Effector memory CD4-positive, alpha-beta T cell (primary cell): ENCODE measurements around the gene CDC14B.

Source experiments
- DNase-seq, 3 donors: peaks; one replicate each; pipeline ENCODE4 v3.0.0-alpha.2; 2020
- H3K27ac ChIP-seq: 2 replicates; pipeline ENCODE4 v1.7.0; 2013; ENCODE audit warnings: mild to moderate bottlenecking, low read length, moderate library complexity; ENCODE audit not compliant: insufficient read depth, poor library complexity, severe bottlenecking
- H3K27me3 ChIP-seq: replicated peaks from 2 replicates; pipeline ENCODE4 v1.7.0; 2013; ENCODE audit warnings: mild to moderate bottlenecking, low read length; ENCODE audit not compliant: insufficient read depth, control insufficient read depth, poor library complexity, severe bottlenecking
- H3K36me3 ChIP-seq: 2 replicates; pipeline ENCODE4 v1.7.0; 2013; ENCODE audit warnings: mild to moderate bottlenecking, low read length, moderate library complexity; ENCODE audit not compliant: control insufficient read depth, insufficient read depth
- H3K4me1 ChIP-seq: 2 replicates; pipeline ENCODE4 v1.7.0; 2013; ENCODE audit warnings: low read length, mild to moderate bottlenecking; ENCODE audit not compliant: control insufficient read depth, insufficient read depth, poor library complexity, severe bottlenecking
- H3K4me3 ChIP-seq: 2 replicates; pipeline ENCODE4 v1.7.0; 2013; ENCODE audit warnings: low read length, low read depth, mild to moderate bottlenecking; ENCODE audit not compliant: insufficient read depth, poor library complexity, severe bottlenecking
- H3K9me3 ChIP-seq: 2 replicates; pipeline ENCODE4 v1.7.0; 2013; ENCODE audit warnings: mild to moderate bottlenecking, low read length, moderate library complexity; ENCODE audit not compliant: control insufficient read depth

CDC14B gene

GRCh38 chr9:96612966-96613589 is 6.6 kb downstream of the CDC14B start:
- Histone ChIP-seq H3K9me3 (no peaks in the 10 kb centered on the region), H3K27ac (no peak overlapping the region), H3K4me1 (no peaks in the 10 kb centered on the region), H3K4me3 (no peak overlapping the region), H3K27me3 (peaks cover 2% of the 10 kb centered on the region), H3K36me3 (no peaks in the 10 kb centered on the region)
- no peak for DNase-seq

- H3K27ac ChIP-seq = no peak overlapping the region
- DNase-seq = no peak
- no peaks in the 10 kb centered on the region for H3K4me1 ChIP-seq
- no peaks in the 10 kb centered on the region for H3K27me3 ChIP-seq
- H3K36me3 ChIP-seq = no peaks in the 10 kb centered on the region
- H3K9me3 ChIP-seq = no peaks in the 10 kb centered on the region
- H3K4me3 ChIP-seq = no peak overlapping the region
Measured at GRCh38 chr9:96612105-96612965, 7.3 kb downstream of the CDC14B start.

GRCh38 chr9:96611302-96611701 is 8.3 kb downstream of the CDC14B start:
- H3K4me1 ChIP-seq = no peaks in the 10 kb centered on the region

GRCh38 chr9:96609732-96610131 is 9.9 kb downstream of the CDC14B start:
- no peaks in the 10 kb centered on the region for H3K36me3 ChIP-seq
- H3K9me3 ChIP-seq = no peaks in the 10 kb centered on the region
- H3K27ac ChIP-seq = no peak overlapping the region
- H3K4me3 ChIP-seq = no peak overlapping the region
- no peaks in the 10 kb centered on the region for H3K4me1 ChIP-seq
- no peaks in the 10 kb centered on the region for H3K27me3 ChIP-seq
- DNase-seq = no peak

More at GRCh38 chr9:96611302-96611701, 8.3 kb downstream of the CDC14B start:
- DNase-seq = no peak
- no peaks in the 10 kb centered on the region for H3K27me3 ChIP-seq
- no peak overlapping the region for H3K27ac ChIP-seq
- no peaks in the 10 kb centered on the region for H3K9me3 ChIP-seq
- no peak overlapping the region for H3K4me3 ChIP-seq
- no peaks in the 10 kb centered on the region for H3K36me3 ChIP-seq

- no peak for DNase-seq
- Histone ChIP-seq H3K9me3 (no peaks in the 10 kb centered on the region), H3K36me3 (no peaks in the 10 kb centered on the region), H3K4me3 (no peak overlapping the region), H3K27me3 (no peaks in the 10 kb centered on the region), H3K27ac (no peak overlapping the region), H3K4me1 (no peaks in the 10 kb centered on the region)
Measured at GRCh38 chr9:96607971-96608370, 11.7 kb downstream of the CDC14B start.

GRCh38 chr9:96605328-96605727 is 14.3 kb downstream of the CDC14B start:
- Histone ChIP-seq H3K4me3 (no peak overlapping the region), H3K27ac (no peak overlapping the region), H3K4me1 (no peaks in the 10 kb centered on the region), H3K36me3 (no peaks in the 10 kb centered on the region), H3K27me3 (no peaks in the 10 kb centered on the region), H3K9me3 (no peaks in the 10 kb centered on the region)
- DNase-seq = no peak

GRCh38 chr9:96604004-96604319 is 15.7 kb downstream of the CDC14B start:
- no peak for DNase-seq
- Histone ChIP-seq H3K27me3 (no peaks in the 10 kb centered on the region), H3K4me1 (no peaks in the 10 kb centered on the region), H3K27ac (no peak overlapping the region), H3K4me3 (no peak overlapping the region), H3K9me3 (no peaks in the 10 kb centered on the region), H3K36me3 (no peaks in the 10 kb centered on the region)

- Histone ChIP-seq H3K27ac (no peak overlapping the region), H3K4me3 (no peak overlapping the region)
Measured at GRCh38 chr9:96603305-96604003, 16.2 kb downstream of the CDC14B start.

GRCh38 chr9:96599298-96599697 is 20.3 kb downstream of the CDC14B start:
- no peaks in the 10 kb centered on the region for H3K4me1 ChIP-seq
- no peaks in the 10 kb centered on the region for H3K36me3 ChIP-seq
- H3K27me3 ChIP-seq = no peaks in the 10 kb centered on the region
- H3K27ac ChIP-seq = no peak overlapping the region
- H3K9me3 ChIP-seq = no peaks in the 10 kb centered on the region
- no peak for DNase-seq
- H3K4me3 ChIP-seq = no peak overlapping the region

More at GRCh38 chr9:96603305-96604003, 16.2 kb downstream of the CDC14B start:
- H3K4me1 ChIP-seq = no peaks in the 10 kb centered on the region
- DNase-seq = no peak
- no peaks in the 10 kb centered on the region for H3K9me3 ChIP-seq
- no peaks in the 10 kb centered on the region for H3K27me3 ChIP-seq
- no peaks in the 10 kb centered on the region for H3K36me3 ChIP-seq

GRCh38 chr9:96596601-96597111 is 23.0 kb downstream of the CDC14B start:
- no peaks in the 10 kb centered on the region for H3K4me1 ChIP-seq
- no peaks in the 10 kb centered on the region for H3K36me3 ChIP-seq
- no peaks in the 10 kb centered on the region for H3K9me3 ChIP-seq
- no peak overlapping the region for H3K27ac ChIP-seq
- peaks cover 3% of the 10 kb centered on the region for H3K27me3 ChIP-seq
- H3K4me3 ChIP-seq = no peak overlapping the region
- no peak for DNase-seq
